ENCODE data around the gene GON4L. TPM values are rescaled to one million over a fixed set of nuclear protein-coding genes. Genes with fewer than 3 reads are reported as not detected.

The GON4L gene
- total and polyA plus RNA-seq, 8 donors = 9.3 to 68.7 (median 39.0) TPM

- Histone ChIP-seq H3K4me3 (no peak overlapping the region), H3K36me3 (peaks cover 0 to 9% (median 1%) of the 10 kb centered on the region in 4 donors), H3K27me3 (no peaks in the 10 kb centered on the region), H3K9me3 (no peaks in the 10 kb centered on the region), H3K27ac (no peak overlapping the region), H3K4me1 (peaks cover 0 to 7% (median 0%) of the 10 kb centered on the region in 4 donors)
- WGBS, 5 donors = 92 to 95% (median 94%) methylated on average over 8 of the region's 8 CpGs
- TF ChIP-seq POLR2A (IDR thresholded peaks at IDR 0.05) (no peak), CTCF (IDR thresholded peaks at IDR 0.05) (no peak), POLR2AphosphoS5 (IDR thresholded peaks at IDR 0.05) (no peak), EP300 (IDR thresholded peaks at IDR 0.05) (no peak)
- DNase-seq = no peak
- intact Hi-C loops (cut with DNase I; ENCODE audit: low total_unique reads) = no loop called here
These were observed 10.8 kb upstream of the GON4L start for GRCh38 chr1:155867766-155868165.

- no peak for DNase-seq
- no peak overlapping the region for H3K27ac ChIP-seq
- no peaks in the 10 kb centered on the region for H3K9me3 ChIP-seq
- TF ChIP-seq POLR2AphosphoS5 (IDR thresholded peaks at IDR 0.05) (no peak), EP300 (IDR thresholded peaks at IDR 0.05) (no peak), POLR2A (IDR thresholded peaks at IDR 0.05) (no peak), CTCF (IDR thresholded peaks at IDR 0.05) (no peak)
- H3K27me3 ChIP-seq = peaks cover 0 to 13% (median 6%) of the 10 kb centered on the region in 3 donors
- H3K4me1 ChIP-seq = peaks cover 7 to 16% (median 9%) of the 10 kb centered on the region in 4 donors
- peaks cover 0 to 9% (median 1%) of the 10 kb centered on the region in 4 donors for H3K36me3 ChIP-seq
- intact Hi-C loops (cut with DNase I; ENCODE audit: low total_unique reads) = no loop called here
- no peak overlapping the region for H3K4me3 ChIP-seq
These were observed 7.4 kb upstream of the GON4L start for GRCh38 chr1:155864393-155864792.

GRCh38 chr1:155861896-155862295 is 4.9 kb upstream of the GON4L start:
- 89 to 100% (median 94%) methylated on average over 2 of the region's 2 CpGs for WGBS, 5 donors
- intact Hi-C loops (cut with DNase I; ENCODE audit: low total_unique reads) = no loop called here
- H3K27me3 ChIP-seq = peaks cover 0 to 13% (median 6%) of the 10 kb centered on the region in 3 donors
- no peak for DNase-seq
- H3K9me3 ChIP-seq = no peaks in the 10 kb centered on the region
- no peaks in the 10 kb centered on the region for H3K36me3 ChIP-seq
- peaks cover 7 to 35% (median 19%) of the 10 kb centered on the region in 4 donors for H3K4me1 ChIP-seq
- H3K27ac ChIP-seq = peak overlapping the region in 1 of 5 donors; percentile 94
- no peak overlapping the region for H3K4me3 ChIP-seq
- TF ChIP-seq CTCF (IDR thresholded peaks at IDR 0.05) = no peak
- no peak for TF ChIP-seq POLR2AphosphoS5 (IDR thresholded peaks at IDR 0.05)
- TF ChIP-seq POLR2A (IDR thresholded peaks at IDR 0.05) = no peak

GRCh38 chr1:155860970-155861510 is 4.0 kb upstream of the GON4L start:
- intact Hi-C loops (cut with DNase I; ENCODE audit: low total_unique reads) = no loop called here
- Histone ChIP-seq H3K27ac (peak overlapping the region in 4 of 5 donors; percentile 77 to 94 (median 90)), H3K36me3 (no peaks in the 10 kb centered on the region), H3K9me3 (no peaks in the 10 kb centered on the region), H3K4me3 (peak overlapping the region in 2 of 4 donors; percentile 45 to 48), H3K27me3 (peaks cover 0 to 13% (median 6%) of the 10 kb centered on the region in 3 donors), H3K4me1 (peaks cover 13 to 42% (median 26%) of the 10 kb centered on the region in 4 donors)
- 56 to 72% (median 66%) methylated on average over 2 of the region's 2 CpGs for WGBS, 5 donors
- TF ChIP-seq POLR2A (IDR thresholded peaks at IDR 0.05) (no peak), POLR2AphosphoS5 (IDR thresholded peaks at IDR 0.05) (no peak), CTCF (IDR thresholded peaks at IDR 0.05) (no peak), EP300 (IDR thresholded peaks at IDR 0.05) (no peak)
- no peak for DNase-seq
